Measurements from ENCODE around the gene POLR3A.

DNA sequence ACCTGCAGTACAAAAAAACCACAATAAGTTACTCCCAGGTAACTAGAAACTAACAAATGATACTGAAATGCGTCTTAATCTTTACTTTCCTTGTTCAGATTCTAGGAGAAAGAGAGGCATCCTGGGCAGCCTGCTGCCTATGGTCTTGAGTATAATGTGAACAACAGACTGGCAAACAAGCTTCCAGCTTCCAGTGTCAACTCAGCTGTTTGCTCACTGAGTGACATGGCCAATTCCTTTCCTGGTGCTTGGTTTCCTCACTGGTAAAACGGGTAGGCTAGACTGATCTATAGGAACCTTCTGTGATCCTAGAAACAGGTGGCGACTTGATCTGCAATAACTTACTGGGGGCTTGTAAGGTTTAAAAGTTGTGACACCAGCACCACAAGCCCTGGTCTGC is 10.1 kb downstream of the POLR3A start:
- TF ChIP-seq, protein P1, sequence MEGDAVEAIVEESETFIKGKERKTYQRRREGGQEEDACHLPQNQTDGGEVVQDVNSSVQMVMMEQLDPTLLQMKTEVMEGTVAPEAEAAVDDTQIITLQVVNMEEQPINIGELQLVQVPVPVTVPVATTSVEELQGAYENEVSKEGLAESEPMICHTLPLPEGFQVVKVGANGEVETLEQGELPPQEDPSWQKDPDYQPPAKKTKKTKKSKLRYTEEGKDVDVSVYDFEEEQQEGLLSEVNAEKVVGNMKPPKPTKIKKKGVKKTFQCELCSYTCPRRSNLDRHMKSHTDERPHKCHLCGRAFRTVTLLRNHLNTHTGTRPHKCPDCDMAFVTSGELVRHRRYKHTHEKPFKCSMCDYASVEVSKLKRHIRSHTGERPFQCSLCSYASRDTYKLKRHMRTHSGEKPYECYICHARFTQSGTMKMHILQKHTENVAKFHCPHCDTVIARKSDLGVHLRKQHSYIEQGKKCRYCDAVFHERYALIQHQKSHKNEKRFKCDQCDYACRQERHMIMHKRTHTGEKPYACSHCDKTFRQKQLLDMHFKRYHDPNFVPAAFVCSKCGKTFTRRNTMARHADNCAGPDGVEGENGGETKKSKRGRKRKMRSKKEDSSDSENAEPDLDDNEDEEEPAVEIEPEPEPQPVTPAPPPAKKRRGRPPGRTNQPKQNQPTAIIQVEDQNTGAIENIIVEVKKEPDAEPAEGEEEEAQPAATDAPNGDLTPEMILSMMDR (IDR thresholded peaks at IDR 0.05; ENCODE audit: low read depth, low read length): no peak
- TF ChIP-seq EZH2phosphoT487 (IDR thresholded peaks at IDR 0.05; ENCODE audit: low read depth): no peak

Data from OCI-LY3 (cell line).